ENCODE results near the gene ZNF319. TPM values are rescaled to one million over a fixed set of nuclear protein-coding genes. Genes with fewer than 3 reads are reported as not detected.

The ZNF319 gene
- total RNA-seq, 1 donor from 2014 or later, result 14.2 TPM

DNA sequence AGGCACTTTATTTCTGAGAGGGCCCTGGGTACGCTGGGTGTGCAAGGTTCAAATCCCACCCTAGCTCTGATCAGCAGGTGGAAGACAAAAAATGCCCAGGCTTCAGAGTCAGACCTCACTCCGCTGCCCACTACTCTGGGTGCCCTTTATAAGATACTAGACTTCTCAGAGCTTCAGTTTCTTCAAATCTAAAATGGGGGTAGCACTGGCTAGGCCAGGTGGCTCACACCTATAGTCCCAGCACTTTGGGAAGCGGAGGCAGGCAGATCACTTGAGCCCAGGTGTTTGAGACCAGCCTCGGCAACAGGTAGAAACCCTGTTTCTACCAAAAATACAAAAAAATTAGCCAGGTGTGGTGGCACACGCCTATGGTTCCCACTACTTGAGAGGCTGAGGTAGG lies 2.5 kb upstream of the ZNF319 start:
- H3K36me3 Mint-ChIP-seq, result peaks cover 10% of the 10 kb centered on the region

DNA sequence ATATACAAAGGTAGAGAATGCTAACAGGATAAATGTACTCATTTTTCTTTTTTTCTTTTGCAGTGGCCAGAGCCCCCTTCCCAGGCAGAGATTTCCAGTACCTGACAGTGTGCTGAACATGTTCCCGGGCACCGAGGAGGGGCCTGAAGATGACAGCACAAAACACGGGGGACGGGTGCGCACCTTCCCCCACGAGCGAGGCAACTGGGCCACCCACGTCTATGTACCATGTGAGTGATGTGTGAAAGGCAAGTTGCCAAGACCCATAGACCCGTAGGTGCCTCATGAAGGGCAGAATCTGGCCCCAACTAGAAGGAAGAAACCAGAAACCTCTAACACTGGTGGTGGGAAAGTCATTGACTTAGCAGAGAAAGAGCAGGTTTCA lies 1.9 kb upstream of the ZNF319 start:
- Mint-ChIP-seq H3K4me1 (ENCODE audit: unreplicated experiment) (peaks cover 14% of the 10 kb centered on the region), H3K9me3 (no peaks in the 10 kb centered on the region), H3K4me3 (no peak overlapping the region), H3K36me3 (peaks cover 10% of the 10 kb centered on the region), H3K27ac (no peak overlapping the region), H3K27me3 (no peaks in the 10 kb centered on the region)
- no peak for DNase-seq (ENCODE audit: extremely low spot score, unreplicated experiment)
- TF ChIP-seq, protein P1, sequence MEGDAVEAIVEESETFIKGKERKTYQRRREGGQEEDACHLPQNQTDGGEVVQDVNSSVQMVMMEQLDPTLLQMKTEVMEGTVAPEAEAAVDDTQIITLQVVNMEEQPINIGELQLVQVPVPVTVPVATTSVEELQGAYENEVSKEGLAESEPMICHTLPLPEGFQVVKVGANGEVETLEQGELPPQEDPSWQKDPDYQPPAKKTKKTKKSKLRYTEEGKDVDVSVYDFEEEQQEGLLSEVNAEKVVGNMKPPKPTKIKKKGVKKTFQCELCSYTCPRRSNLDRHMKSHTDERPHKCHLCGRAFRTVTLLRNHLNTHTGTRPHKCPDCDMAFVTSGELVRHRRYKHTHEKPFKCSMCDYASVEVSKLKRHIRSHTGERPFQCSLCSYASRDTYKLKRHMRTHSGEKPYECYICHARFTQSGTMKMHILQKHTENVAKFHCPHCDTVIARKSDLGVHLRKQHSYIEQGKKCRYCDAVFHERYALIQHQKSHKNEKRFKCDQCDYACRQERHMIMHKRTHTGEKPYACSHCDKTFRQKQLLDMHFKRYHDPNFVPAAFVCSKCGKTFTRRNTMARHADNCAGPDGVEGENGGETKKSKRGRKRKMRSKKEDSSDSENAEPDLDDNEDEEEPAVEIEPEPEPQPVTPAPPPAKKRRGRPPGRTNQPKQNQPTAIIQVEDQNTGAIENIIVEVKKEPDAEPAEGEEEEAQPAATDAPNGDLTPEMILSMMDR (conservative IDR thresholded peaks at IDR 0.05), result no peak

More for the DNA sequence above, 2.5 kb upstream of the ZNF319 start:
- no peak for DNase-seq (ENCODE audit: extremely low spot score, unreplicated experiment)
- Mint-ChIP-seq H3K4me3 (peak overlapping the region; percentile 39), H3K27ac (no peak overlapping the region), H3K9me3 (no peaks in the 10 kb centered on the region), H3K4me1 (ENCODE audit: unreplicated experiment) (peaks cover 14% of the 10 kb centered on the region), H3K27me3 (no peaks in the 10 kb centered on the region)
- TF ChIP-seq, protein P1 (conservative IDR thresholded peaks at IDR 0.05), result no peak

DNA sequence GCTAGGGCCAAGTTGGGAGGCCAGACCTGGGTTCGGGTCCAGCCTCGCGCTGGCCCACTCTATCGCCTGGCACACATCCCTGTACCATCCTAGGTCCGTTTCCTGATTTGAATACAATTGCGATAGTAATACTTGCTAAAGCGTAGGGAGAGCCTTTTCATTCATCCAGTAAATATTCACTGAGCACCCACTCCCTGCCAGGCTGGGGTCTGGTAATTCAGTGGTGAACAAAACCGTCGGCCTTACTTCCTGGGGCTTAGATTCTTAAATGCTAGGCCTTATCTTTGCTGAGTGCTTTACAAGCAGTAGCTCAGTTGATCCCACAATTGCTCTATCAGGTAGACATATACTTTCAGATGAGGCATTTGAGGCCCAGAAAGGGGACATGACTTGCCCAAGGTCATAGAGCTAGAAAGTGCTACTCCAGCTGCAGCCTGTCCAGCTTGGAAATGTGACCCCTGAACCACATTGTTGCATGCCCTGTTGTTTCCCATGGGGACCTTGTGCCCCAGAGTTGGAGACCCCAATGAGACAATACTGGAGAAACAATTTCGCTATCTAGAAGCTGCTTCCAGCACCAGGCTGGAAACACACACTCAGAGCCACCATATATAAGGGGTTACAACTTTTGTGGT lies 1.4 kb upstream of the ZNF319 start:
- peaks cover 14% of the 10 kb centered on the region for H3K4me1 Mint-ChIP-seq (ENCODE audit: unreplicated experiment)
- H3K4me3 Mint-ChIP-seq, result peak overlapping the region; percentile 92
- TF ChIP-seq, protein P1 (conservative IDR thresholded peaks at IDR 0.05), result no peak
- peaks cover 7% of the 10 kb centered on the region for H3K36me3 Mint-ChIP-seq
- H3K9me3 Mint-ChIP-seq, result no peaks in the 10 kb centered on the region
- no peak for DNase-seq (ENCODE audit: extremely low spot score, unreplicated experiment)
- peak overlapping the region; percentile 72 for H3K27ac Mint-ChIP-seq
- no peaks in the 10 kb centered on the region for H3K27me3 Mint-ChIP-seq

DNA sequence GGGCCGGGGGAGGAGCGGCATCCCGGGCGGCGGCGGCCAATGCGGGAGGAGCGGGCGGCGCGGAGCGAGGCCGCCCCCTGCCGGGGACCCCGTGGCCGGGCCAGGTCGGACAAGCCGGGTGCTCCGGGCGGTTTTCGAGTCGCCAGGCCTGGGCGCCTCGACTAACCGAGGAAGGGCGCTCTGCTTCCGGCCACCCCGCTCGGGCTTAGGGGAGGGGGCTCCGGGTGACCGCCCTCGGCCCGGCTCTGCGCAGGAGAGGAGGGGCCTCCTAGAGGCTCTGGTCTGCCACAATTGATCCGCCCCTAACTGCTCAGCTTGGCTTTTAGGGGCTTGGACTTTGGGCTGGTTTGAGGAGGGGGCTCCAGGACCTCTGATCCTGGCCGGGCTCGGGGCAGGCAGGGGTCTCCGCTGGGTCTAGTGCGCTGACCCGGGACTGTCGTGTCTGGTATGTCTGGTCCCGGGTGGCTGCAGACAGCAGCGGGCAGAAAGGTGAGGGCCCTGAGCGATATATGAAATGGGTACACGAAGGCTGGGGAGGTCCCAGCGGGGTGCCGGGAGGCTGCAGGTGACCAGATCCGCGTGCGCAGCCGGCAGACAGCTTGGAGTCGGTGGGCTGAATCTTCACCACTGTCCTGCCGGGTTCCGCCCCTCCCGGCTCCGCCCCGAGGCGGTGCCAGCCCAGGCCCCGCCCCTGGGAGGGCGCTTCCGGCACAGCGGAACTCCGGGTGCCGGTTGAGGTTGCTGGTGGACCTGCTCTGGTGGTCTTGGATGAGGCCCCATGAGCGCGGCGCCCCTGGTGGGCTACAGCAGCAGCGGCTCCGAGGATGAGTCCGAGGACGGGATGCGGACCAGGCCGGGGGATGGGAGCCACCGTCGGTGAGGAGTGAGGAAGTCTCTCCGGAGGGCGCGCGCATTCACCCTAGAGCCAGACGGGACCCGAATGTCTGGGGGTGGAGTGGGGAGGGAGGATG lies 519 bp upstream of the ZNF319 start, which contains the start of gene USB1:
USB1 (plus strand) TSS at position 702 of the 971 bp plus-strand sequence; CDS start at position 779, 77 bp downstream.
- Mint-ChIP-seq H3K9me3 (no peaks in the 10 kb centered on the region), H3K4me1 (ENCODE audit: unreplicated experiment) (peaks cover 14% of the 10 kb centered on the region), H3K27ac (peak within 1 kb of the TSS; percentile 72), H3K4me3 (peak within 1 kb of the TSS; percentile 92), H3K36me3 (peaks cover 5% of the 10 kb centered on the region), H3K27me3 (no peaks in the 10 kb centered on the region)
- TF ChIP-seq, protein P1 (conservative IDR thresholded peaks at IDR 0.05), result peak; percentile 79
- DNase-seq (ENCODE audit: extremely low spot score, unreplicated experiment), result peak; percentile 89

DNA sequence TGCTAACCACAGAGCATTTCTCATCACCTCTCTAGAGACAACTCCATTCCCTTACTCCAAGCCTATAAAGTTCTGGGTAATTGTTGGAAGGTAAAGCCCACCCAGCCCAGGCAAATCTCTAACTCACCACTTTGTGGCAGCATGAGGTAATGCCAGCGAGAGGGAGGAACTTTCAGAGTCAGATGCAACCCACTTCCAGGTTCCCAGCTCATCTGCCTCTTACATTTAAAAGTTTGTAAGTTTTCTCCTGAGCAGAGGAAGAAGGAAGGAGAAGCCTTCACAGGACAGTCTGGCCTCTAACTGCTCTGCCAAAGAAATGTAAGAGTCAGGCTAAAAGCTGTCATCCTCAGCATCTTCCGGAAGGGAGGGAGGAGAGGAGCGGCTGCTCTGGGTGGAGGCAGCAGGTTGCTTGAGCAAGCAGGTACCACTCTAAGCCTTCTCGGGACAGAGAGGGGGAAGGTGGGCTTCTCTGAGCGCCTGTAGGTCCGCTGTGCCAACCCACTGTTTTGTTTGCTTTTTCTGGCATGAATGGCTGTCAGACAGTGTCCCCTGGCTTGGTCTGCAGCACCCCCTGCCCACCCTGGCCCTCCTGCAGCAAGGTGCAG lies 1.0 kb downstream of the ZNF319 start:
- H3K27me3 Mint-ChIP-seq, result no peaks in the 10 kb centered on the region
- H3K27ac Mint-ChIP-seq, result peak overlapping the region; percentile 81

More for the DNA sequence above, 1.0 kb downstream of the ZNF319 start:
- no peak for DNase-seq (ENCODE audit: extremely low spot score, unreplicated experiment)
- TF ChIP-seq, protein P1 (conservative IDR thresholded peaks at IDR 0.05), result peak; percentile 23
- no peaks in the 10 kb centered on the region for H3K9me3 Mint-ChIP-seq
- H3K36me3 Mint-ChIP-seq, result peaks cover under 1% of the 10 kb centered on the region
- H3K4me1 Mint-ChIP-seq (ENCODE audit: unreplicated experiment), result peaks cover 18% of the 10 kb centered on the region
- H3K4me3 Mint-ChIP-seq, result peak overlapping the region; percentile 87
